H1 (cell line): ENCODE data around the gene FGD6. TPM values are rescaled to one million over a fixed set of nuclear protein-coding genes. Genes with fewer than 3 reads are reported as not detected.

ENCODE experiments used
- CTCF ChIA-PET: fragments of 300-600 bp; sonication (Branson Sonifier 250); formaldehyde crosslinking; loops from one replicate; lab custom pipeline; 2021; ENCODE audit not compliant: partially characterized antibody; lab: Charles Lee
- POLR2A ChIA-PET: fragments of 300-600 bp; sonication (Branson Sonifier 250); formaldehyde crosslinking; loops from one replicate; lab custom pipeline; 2021; ENCODE audit warnings: inconsistent platforms; ENCODE audit not compliant: partially characterized antibody; lab: Charles Lee
- DNase-seq, 2 experiments: peaks; one replicate each; pipeline versions ENCODE4 v3.0.0 to v3.0.0-alpha.2; 2010 to 2022; ENCODE audit warnings: low spot score in 2 of 2, low read depth in 1 of 2, mixed read lengths in 1 of 2
- FAIRE-seq: peaks from 2 replicates; lab custom pipeline; 2011; peaks lifted over from hg19 to GRCh38; lab: Jason Lieb, UNC
- H2AFZ ChIP-seq: 2 replicates; pipeline ENCODE4 v1.8.1; 2012; ENCODE audit warnings: low read length, inconsistent platforms
- H2AK5ac ChIP-seq: 2 replicates; pipeline ENCODE4 v1.6.1; 2013; ENCODE audit warnings: low read depth, low read length
- H2BK120ac ChIP-seq: replicated peaks from 2 replicates; pipeline ENCODE3; 2013; ENCODE audit warnings: low read depth, low read length, inconsistent platforms
- H2BK12ac ChIP-seq: 2 replicates; pipeline ENCODE4 v1.6.1; 2013; ENCODE audit warnings: low read depth, low read length
- H2BK15ac ChIP-seq: 2 replicates; pipeline ENCODE4 v1.6.1; 2013; ENCODE audit warnings: low read length
- H2BK20ac ChIP-seq: 2 replicates; pipeline ENCODE4 v1.6.1; 2013; ENCODE audit warnings: low read length
- H2BK5ac ChIP-seq: 2 replicates; pipeline ENCODE4 v1.6.1; 2013; ENCODE audit warnings: low read depth, low read length
- H3K14ac ChIP-seq: 2 replicates; pipeline ENCODE4 v1.6.1; 2013; ENCODE audit warnings: inconsistent platforms; ENCODE audit not compliant: insufficient read length
- H3K18ac ChIP-seq: 2 replicates; pipeline ENCODE4 v1.6.1; 2013; ENCODE audit warnings: low read length; ENCODE audit errors: extremely low read depth
- H3K23ac ChIP-seq: 2 replicates; pipeline ENCODE4 v1.6.1; 2013; ENCODE audit warnings: inconsistent platforms; ENCODE audit not compliant: insufficient read length
- H3K23me2 ChIP-seq: 2 replicates; pipeline ENCODE4 v1.6.1; 2013; ENCODE audit warnings: low read depth, low read length
- H3K27ac ChIP-seq: 2 replicates; pipeline ENCODE4 v1.6.1; 2011; ENCODE audit warnings: low read depth, low read length, inconsistent platforms
- H3K27me3 ChIP-seq, 4 experiments: replicated peaks in 1 of 4; 1 replicate in 1 of 4; 2 replicates in 3 of 4; pipeline versions ENCODE4 v1.6.1 to v1.8.1; 2011 to 2013; ENCODE audit warnings: low read length in 3 of 4, mild to moderate bottlenecking in 3 of 4, inconsistent platforms in 2 of 4, mixed read lengths in 2 of 4, moderate library complexity in 1 of 4; ENCODE audit not compliant: control insufficient read depth in 3 of 4, insufficient read depth in 3 of 4; ENCODE audit errors: extremely low read depth in 1 of 4
- H3K36me3 ChIP-seq, 4 experiments: 2 replicates each; pipeline versions ENCODE4 v1.6.1 to v1.8.1; 2011 to 2013; ENCODE audit warnings: mild to moderate bottlenecking in 4 of 4, low read length in 3 of 4, moderate library complexity in 2 of 4, control low read depth in 1 of 4, inconsistent platforms in 1 of 4; ENCODE audit not compliant: insufficient read depth in 4 of 4, control insufficient read depth in 2 of 4
- H3K4ac ChIP-seq: replicated peaks from 2 replicates; pipeline ENCODE3; 2013; ENCODE audit warnings: low read length, low read depth, mixed read lengths, inconsistent platforms; ENCODE audit not compliant: insufficient read length
- H3K4me1 ChIP-seq, 4 experiments: replicated peaks in 1 of 4; 1 replicate in 1 of 4; 2 replicates in 3 of 4; pipeline versions ENCODE4 v1.6.1 to v1.8.1; 2011 to 2013; ENCODE audit warnings: low read length in 3 of 4, inconsistent platforms in 2 of 4, mixed read lengths in 1 of 4; ENCODE audit not compliant: insufficient read depth in 4 of 4, control insufficient read depth in 3 of 4
- H3K4me2 ChIP-seq, 2 experiments: 2 replicates each; pipeline versions ENCODE4 v1.6.1 to v1.8.1; 2011 to 2013; ENCODE audit warnings: low read depth in 2 of 2, low read length in 2 of 2, control low read depth in 1 of 2, inconsistent platforms in 1 of 2, mild to moderate bottlenecking in 1 of 2; ENCODE audit not compliant: insufficient read depth in 1 of 2
- H3K4me3 ChIP-seq, 4 experiments: fragments of 200-600, 300-600 bp in 1 of 4; sonication (generic), shearing (Covaris generic), sonication (Bioruptor Twin) in 1 of 4; 2 replicates each; pipeline versions ENCODE4 v1.5.1 to v1.8.1; 2011 to 2016; ENCODE audit warnings: low read length in 4 of 4, low read depth in 3 of 4, control low read depth in 2 of 4, inconsistent platforms in 2 of 4, mild to moderate bottlenecking in 2 of 4, mixed read lengths in 1 of 4, moderate library complexity in 1 of 4; ENCODE audit not compliant: insufficient read depth in 2 of 4; ENCODE audit errors: extremely low read depth in 1 of 4
- H3K56ac ChIP-seq: replicated peaks from 2 replicates; pipeline ENCODE3; 2013; ENCODE audit warnings: low read depth, mild to moderate bottlenecking, mixed read lengths, low read length, inconsistent platforms; ENCODE audit not compliant: insufficient read length
- H3K79me1 ChIP-seq: 2 replicates; pipeline ENCODE4 v1.6.1; 2013; ENCODE audit warnings: low read depth, low read length, control low read depth
- H3K79me2 ChIP-seq, 2 experiments: 2 replicates each; pipeline versions ENCODE4 v1.6.1 to v1.8.1; 2012 to 2013; ENCODE audit warnings: low read length in 2 of 2, mild to moderate bottlenecking in 2 of 2, inconsistent platforms in 1 of 2; ENCODE audit not compliant: insufficient read depth in 2 of 2, control insufficient read depth in 1 of 2
- H3K9ac ChIP-seq, 4 experiments: replicated peaks in 1 of 4; 1 replicate in 1 of 4; 2 replicates in 3 of 4; pipeline versions ENCODE4 v1.6.1 to v1.8.1; 2011 to 2013; ENCODE audit warnings: low read depth in 3 of 4, low read length in 3 of 4, control low read depth in 2 of 4, mild to moderate bottlenecking in 2 of 4, moderate library complexity in 2 of 4, inconsistent platforms in 1 of 4; ENCODE audit errors: extremely low read depth in 1 of 4
- H3K9me3 ChIP-seq, 2 experiments: 2 replicates each; pipeline versions ENCODE4 v1.6.1 to v1.8.1; 2012 to 2013; ENCODE audit warnings: mild to moderate bottlenecking in 2 of 2, moderate library complexity in 2 of 2, control low read depth in 1 of 2, inconsistent platforms in 1 of 2, low read depth in 1 of 2, low read length in 1 of 2, mixed read lengths in 1 of 2; ENCODE audit not compliant: insufficient read depth in 2 of 2
- H4K20me1 ChIP-seq, 2 experiments: replicated peaks in 1 of 2; 2 replicates each; pipeline versions ENCODE3 to v1.8.1; 2011 to 2013; ENCODE audit warnings: inconsistent platforms in 2 of 2, low read length in 2 of 2, mild to moderate bottlenecking in 1 of 2; ENCODE audit not compliant: insufficient read depth in 2 of 2, control insufficient read depth in 1 of 2
- H4K5ac ChIP-seq: 2 replicates; pipeline ENCODE4 v1.6.1; 2013; ENCODE audit warnings: low read length, low read depth, mixed read lengths, inconsistent platforms; ENCODE audit not compliant: insufficient read length
- H4K8ac ChIP-seq: 2 replicates; pipeline ENCODE4 v1.8.0; 2013; ENCODE audit warnings: mild to moderate bottlenecking, moderate library complexity, low read length, inconsistent platforms; ENCODE audit not compliant: insufficient read depth; ENCODE audit errors: extremely low read depth
- H4K91ac ChIP-seq: replicated peaks from 2 replicates; pipeline ENCODE3; 2013; ENCODE audit warnings: low read length, mixed read lengths, inconsistent platforms; ENCODE audit not compliant: insufficient read length
- CEBPB ChIP-seq: IDR thresholded peaks from 2 replicates; pipeline ENCODE4 v1.6.1; 2012; ENCODE audit warnings: low read depth, low read length
- CHD2 ChIP-seq: IDR thresholded peaks from 2 replicates; pipeline ENCODE4 v1.6.1; 2012; ENCODE audit warnings: low read length, improper control_type of control experiment
- EGR1 ChIP-seq: IDR thresholded peaks from 2 replicates; pipeline ENCODE4 v1.6.1; 2011; ENCODE audit warnings: low read depth, low read length, borderline replicate concordance
- EP300 ChIP-seq, 2 experiments: IDR thresholded peaks; 1 replicate in 1 of 2; 2 replicates in 1 of 2; pipeline ENCODE4 v1.6.1; 2011 to 2012; ENCODE audit warnings: low read depth in 2 of 2, low read length in 2 of 2, mild to moderate bottlenecking in 2 of 2, borderline replicate concordance in 1 of 2, inconsistent platforms in 1 of 2, moderate library complexity in 1 of 2
- FOSL1 ChIP-seq: IDR thresholded peaks from 2 replicates; pipeline ENCODE4 v1.6.1; 2011; ENCODE audit warnings: mild to moderate bottlenecking, low read depth, low read length, moderate library complexity; ENCODE audit not compliant: insufficient read depth
- GTF2F1 ChIP-seq: IDR thresholded peaks from 2 replicates; pipeline ENCODE4 v1.6.1; 2012; ENCODE audit warnings: low read depth, low read length, improper control_type of control experiment, borderline replicate concordance
- KDM4A ChIP-seq: IDR thresholded peaks from one replicate; pipeline ENCODE4 v1.7.1; 2012; ENCODE audit warnings: low read depth, mild to moderate bottlenecking, moderate library complexity, low read length, inconsistent platforms; ENCODE audit not compliant: severe bottlenecking
- NANOG ChIP-seq: IDR thresholded peaks from 2 replicates; pipeline ENCODE4 v1.6.1; 2011; ENCODE audit warnings: low read length, low read depth, mild to moderate bottlenecking, inconsistent platforms; ENCODE audit not compliant: insufficient read depth, poor library complexity, severe bottlenecking
- PHF8 ChIP-seq: fragments of 200-600 bp; sonication (generic); conservative IDR thresholded peaks from 2 replicates; pipeline ENCODE4 v1.7.1; 2012; ENCODE audit warnings: low read depth, mild to moderate bottlenecking, inconsistent platforms, low read length, moderate library complexity
- POU5F1 ChIP-seq: IDR thresholded peaks from 2 replicates; pipeline ENCODE4 v1.6.1; 2011; ENCODE audit warnings: low read depth, mild to moderate bottlenecking, low read length, moderate library complexity
- RFX5 ChIP-seq: IDR thresholded peaks from 2 replicates; pipeline ENCODE4 v1.6.1; 2011; ENCODE audit warnings: low read depth, low read length, improper control_type of control experiment, borderline replicate concordance
- SIX5 ChIP-seq: IDR thresholded peaks from 2 replicates; pipeline ENCODE4 v1.6.1; 2011; ENCODE audit warnings: mild to moderate bottlenecking, low read depth, low read length
- SP1 ChIP-seq: IDR thresholded peaks from 2 replicates; pipeline ENCODE4 v1.6.1; 2011; ENCODE audit warnings: low read depth, low read length
- TAF7 ChIP-seq: optimal IDR thresholded peaks from 2 replicates; pipeline ENCODE3; 2011; ENCODE audit warnings: low read depth, mild to moderate bottlenecking, inconsistent platforms, low read length, moderate library complexity, borderline replicate concordance
- TCF12 ChIP-seq: IDR thresholded peaks from 2 replicates; pipeline ENCODE4 v1.6.1; 2011; ENCODE audit warnings: low read depth, mild to moderate bottlenecking, low read length
- WGBS, 2 experiments: shearing (Covaris generic) in 1 of 2; methylation state at CpG; one replicate each; pipeline versions ENCODE4 v1.1.6 to v1.1.7; 2013 to 2015; ENCODE audit warnings: low lambda C conversion rate in 2 of 2, mixed read lengths in 2 of 2, inconsistent platforms in 1 of 2, low coverage in 1 of 2, missing lambda C conversion rate in 1 of 2; ENCODE audit not compliant: insufficient replicate concordance in 2 of 2, insufficient coverage in 1 of 2, insufficient read length in 1 of 2; ENCODE audit errors: extremely low coverage in 1 of 2, missing lambda C conversion rate in 1 of 2; 5-methylcytosine and 5-hydroxymethylcytosine counted together
- polyA plus RNA-seq, 7 experiments: library from polyadenylated mRNA; depleted of rRNA in 3 of 7; stranded (reverse) in 5 of 7; unstranded in 2 of 7; fragments of >200 nt in 5 of 7; fragments of 200-250 nt in 2 of 7; gene quantifications; 1 replicate in 5 of 7; 2 replicates in 1 of 7; 4 replicates in 1 of 7; pipeline versions ENCODE4 v1.2.1 to v1.2.3, GENCODE V29; 2011 to 2013; ENCODE audit warnings: missing spikeins in 2 of 7, mixed read lengths in 2 of 7
- total RNA-seq: library from RNA; stranded (reverse); fragmentation: NEBNext Ultra II Directional; extraction: Animal tissue kit (Norgen Biotek cat#: 25700); gene quantifications from 2 replicates; pipeline ENCODE4 v1.2.1, GENCODE V29; 2021

Gene FGD6
- total and polyA plus RNA-seq, 2 of the 8 experiments (the other 6 are each of a cell fraction or from before 2014, with no cell fraction given): 12.2 to 24.3 TPM

GRCh38 chr12:95228617-95229016 lies 11.3 kb upstream of the FGD6 start:
- H2AK5ac ChIP-seq: no peak overlapping the region
- no peak for FAIRE-seq
- H3K4ac ChIP-seq: no peak overlapping the region
- peaks cover 10 to 95% of the 10 kb centered on the region in 2 experiments for H3K79me2 ChIP-seq
- no peak overlapping the region for H3K56ac ChIP-seq
- H3K9me3 ChIP-seq: no peaks in the 10 kb centered on the region
- no peak overlapping the region for H2BK15ac ChIP-seq
- H3K9ac ChIP-seq: no peak overlapping the region
- H2BK12ac ChIP-seq: no peak overlapping the region
- H3K23me2 ChIP-seq: no peaks in the 10 kb centered on the region
- H3K79me1 ChIP-seq: peaks cover 7% of the 10 kb centered on the region
- ChIA-PET POLR2A (interaction anchor here (4.5 kb wide), 1 partner anchor 11 kb away, joined by 17 read pairs; the partner anchor contains the start of genes FGD6 and VEZT), CTCF (no interaction called here)
- TF ChIP-seq TCF12: no peak
- no peak for TF ChIP-seq SIX5
- no peak for TF ChIP-seq EP300 (IDR thresholded peaks at IDR 0.05; ENCODE audit: borderline replicate concordance in 1 of 2, low read depth in 2 of 2, low read length in 2 of 2)
- no peak for TF ChIP-seq PHF8
- TF ChIP-seq CEBPB: no peak
- no peak for TF ChIP-seq RFX5
- TF ChIP-seq EGR1: no peak
- no peak for TF ChIP-seq FOSL1
- no peak for TF ChIP-seq CHD2
- no peak for TF ChIP-seq KDM4A
- TF ChIP-seq POU5F1: no peak
- no peak for TF ChIP-seq TAF7
- no peak for TF ChIP-seq SP1
- TF ChIP-seq NANOG: no peak
- TF ChIP-seq GTF2F1: no peak
- H2BK20ac ChIP-seq: no peak overlapping the region
- H3K27ac ChIP-seq: no peak overlapping the region
- no peak overlapping the region for H3K23ac ChIP-seq
- no peak overlapping the region for H3K18ac ChIP-seq
- no peak overlapping the region for H2BK120ac ChIP-seq
- H4K8ac ChIP-seq: no peak overlapping the region
- no peak overlapping the region for H4K5ac ChIP-seq
- no peak for DNase-seq
- WGBS, 2 experiments: 95% methylated on average over 2 of the region's 2 CpGs; no CpG with 5 or more reads in 1 of the 2 experiments
- no peak overlapping the region for H3K4me3 ChIP-seq
- H2BK5ac ChIP-seq: no peak overlapping the region
- H3K4me2 ChIP-seq: no peak overlapping the region
- H4K20me1 ChIP-seq: peaks cover 0 to 5% of the 10 kb centered on the region in 2 experiments
- no peak overlapping the region for H3K14ac ChIP-seq
- no peaks in the 10 kb centered on the region for H3K4me1 ChIP-seq
- no peak overlapping the region for H2AFZ ChIP-seq
- H4K91ac ChIP-seq: no peak overlapping the region
- no peaks in the 10 kb centered on the region for H3K27me3 ChIP-seq
- peaks cover 0 to 22% (median 3%) of the 10 kb centered on the region in 4 experiments; a peak in 4 of 8 replicates for H3K36me3 ChIP-seq
